Keratinocyte (primary cell): ENCODE data around the gene COG3. TPM values are rescaled to one million over a fixed set of nuclear protein-coding genes. Genes with fewer than 3 reads are reported as not detected.

ENCODE experiments used
- DNase-seq: peaks from one replicate; pipeline ENCODE4 v3.0.0-alpha.2; 2011; ENCODE audit warnings: low read depth, missing footprints, low spot score
- FAIRE-seq: peaks from 2 replicates; lab custom pipeline; 2011; peaks lifted over from hg19 to GRCh38; lab: Jason Lieb, UNC
- H2AFZ ChIP-seq: 2 replicates; pipeline ENCODE4 v1.6.0; 2012; ENCODE audit warnings: low read length, control low read depth, inconsistent platforms; ENCODE audit not compliant: control insufficient read depth
- H3K27ac ChIP-seq: 2 replicates; pipeline ENCODE4 v1.5.1; 2011; ENCODE audit warnings: low read length; ENCODE audit not compliant: control insufficient read depth, insufficient read depth
- H3K27me3 ChIP-seq: 3 replicates; pipeline ENCODE4 v1.6.0; 2011; ENCODE audit warnings: low read length; ENCODE audit not compliant: control insufficient read depth, insufficient read depth; ENCODE audit errors: extremely low read depth
- H3K36me3 ChIP-seq, 2 experiments: 2 replicates in 1 of 2; 3 replicates in 1 of 2; pipeline ENCODE4 v1.5.1; 2011; ENCODE audit warnings: low read length in 2 of 2, mild to moderate bottlenecking in 1 of 2; ENCODE audit not compliant: control insufficient read depth in 2 of 2, insufficient read depth in 2 of 2; ENCODE audit errors: extremely low read depth in 1 of 2
- H3K4me1 ChIP-seq: 3 replicates; pipeline ENCODE4 v1.5.1; 2011; ENCODE audit warnings: low read length; ENCODE audit not compliant: control insufficient read depth, insufficient read depth; ENCODE audit errors: extremely low read depth
- H3K4me2 ChIP-seq: 3 replicates; pipeline ENCODE4 v1.6.0; 2011; ENCODE audit warnings: low read depth, low read length; ENCODE audit not compliant: control insufficient read depth, insufficient read depth; ENCODE audit errors: extremely low read depth
- H3K4me3 ChIP-seq, 3 experiments: fragments of 200-600 bp in 1 of 3; sonication (generic) in 1 of 3; 2 replicates in 2 of 3; 3 replicates in 1 of 3; pipeline ENCODE4 v1.5.1; 2011 to 2016; ENCODE audit warnings: low read length in 3 of 3, mild to moderate bottlenecking in 3 of 3, control low read depth in 2 of 3, inconsistent platforms in 1 of 3, low read depth in 1 of 3, mixed read lengths in 1 of 3, mixed run types in 1 of 3, moderate library complexity in 1 of 3; ENCODE audit not compliant: control insufficient read depth in 2 of 3, insufficient read depth in 2 of 3; ENCODE audit errors: extremely low read depth in 1 of 3
- H3K79me2 ChIP-seq: 2 replicates; pipeline ENCODE4 v1.6.0; 2012; ENCODE audit warnings: low read length; ENCODE audit not compliant: control insufficient read depth, insufficient read depth
- H3K9ac ChIP-seq: 3 replicates; pipeline ENCODE4 v1.6.0; 2011; ENCODE audit warnings: low read length; ENCODE audit not compliant: control insufficient read depth, insufficient read depth; ENCODE audit errors: extremely low read depth
- H3K9me1 ChIP-seq: 3 replicates; pipeline ENCODE4 v1.6.0; 2011; ENCODE audit warnings: low read length; ENCODE audit not compliant: control insufficient read depth, insufficient read depth; ENCODE audit errors: extremely low read depth
- H3K9me3 ChIP-seq: 2 replicates; pipeline ENCODE4 v1.5.1; 2012; ENCODE audit warnings: low read depth, low read length; ENCODE audit not compliant: control insufficient read depth
- H4K20me1 ChIP-seq: 3 replicates; pipeline ENCODE4 v1.6.0; 2011; ENCODE audit warnings: low read length; ENCODE audit not compliant: control insufficient read depth, insufficient read depth; ENCODE audit errors: extremely low read depth
- CTCF ChIP-seq, 3 experiments: IDR thresholded peaks in 1 of 3; conservative IDR thresholded peaks in 1 of 3; optimal IDR thresholded peaks in 1 of 3; 2 replicates in 2 of 3; 3 replicates in 1 of 3; pipeline versions ENCODE3 to v1.5.1; 2011; ENCODE audit warnings: low read length in 3 of 3, mild to moderate bottlenecking in 3 of 3, moderate library complexity in 2 of 3, control low read depth in 1 of 3, inconsistent platforms in 1 of 3; ENCODE audit not compliant: insufficient read depth in 2 of 3; ENCODE audit errors: extremely low read depth in 1 of 3
- EZH2 ChIP-seq: IDR thresholded peaks from one replicate; pipeline ENCODE4 v1.6.1; 2012; ENCODE audit warnings: inconsistent platforms, mild to moderate bottlenecking, low read length, moderate library complexity
- dilution Hi-C: fragments of 300-500 bp; cut with MboI; formaldehyde crosslinking; loops from one replicate; pipeline ENCODE4 v1.7.0; 2020; ENCODE audit warnings: low sequenced_read_pairs; ENCODE audit not compliant: extremely low pct_ligation_motif_present
- polyA plus RNA-seq, 5 experiments: library from polyadenylated mRNA; depleted of rRNA in 3 of 5; stranded (reverse) in 3 of 5; stranded (forward) in 1 of 5; unstranded in 1 of 5; fragments of >200 nt; gene quantifications; 1 replicate in 1 of 5; 2 replicates in 3 of 5; 3 replicates in 1 of 5; pipeline versions ENCODE4 v1.2.1 to v1.2.3, GENCODE V29; 2011 to 2012; ENCODE audit warnings: missing spikeins in 2 of 5, low read depth in 1 of 5, low replicate concordance in 1 of 5

The COG3 gene
- polyA plus RNA-seq, 1 donor (not counting 4 experiments of a cell fraction or from before 2014, with no cell fraction given), result 31.0 TPM

- no peak overlapping the region for H2AFZ ChIP-seq
- no peak overlapping the region for H3K4me2 ChIP-seq
- FAIRE-seq (no peak), DNase-seq (no peak)
- no peak overlapping the region for H3K27ac ChIP-seq
- H3K36me3 ChIP-seq, result no peaks in the 10 kb centered on the region
- no peak overlapping the region for H3K9ac ChIP-seq
- H3K4me3 ChIP-seq, result no peak overlapping the region
- no peaks in the 10 kb centered on the region for H3K79me2 ChIP-seq
- TF ChIP-seq EZH2 (no peak), CTCF (optimal IDR thresholded peaks at IDR 0.05 in 1 of 3, IDR thresholded peaks at IDR 0.05 in 1 of 3, conservative IDR thresholded peaks at IDR 0.05 in 1 of 3; ENCODE audit: extremely low read depth in 1 of 3, insufficient read depth in 2 of 3, low read length in 3 of 3) (no peak)
- H3K9me3 ChIP-seq, result no peaks in the 10 kb centered on the region
- dilution Hi-C loops, result no loop called here
- H3K4me1 ChIP-seq, result no peaks in the 10 kb centered on the region
- H3K27me3 ChIP-seq, result no peaks in the 10 kb centered on the region
- H3K9me1 ChIP-seq, result no peaks in the 10 kb centered on the region
- H4K20me1 ChIP-seq, result no peaks in the 10 kb centered on the region
Measured at GRCh38 chr13:45542391-45542790, 77.7 kb downstream of the COG3 start.

- no peak for FAIRE-seq
- H4K20me1 ChIP-seq, result no peaks in the 10 kb centered on the region
- no peak for TF ChIP-seq CTCF (optimal IDR thresholded peaks at IDR 0.05 in 1 of 3, IDR thresholded peaks at IDR 0.05 in 1 of 3, conservative IDR thresholded peaks at IDR 0.05 in 1 of 3; ENCODE audit: extremely low read depth in 1 of 3, insufficient read depth in 2 of 3, low read length in 3 of 3)
- TF ChIP-seq EZH2, result no peak
- H3K9me3 ChIP-seq, result no peaks in the 10 kb centered on the region
- DNase-seq, result no peak
- no peak overlapping the region for H2AFZ ChIP-seq
- no peaks in the 10 kb centered on the region for H3K79me2 ChIP-seq
- H3K36me3 ChIP-seq, result no peaks in the 10 kb centered on the region
- dilution Hi-C loops, result no loop called here
- no peak overlapping the region for H3K9ac ChIP-seq
- no peaks in the 10 kb centered on the region for H3K4me1 ChIP-seq
- no peak overlapping the region for H3K4me3 ChIP-seq
- H3K27me3 ChIP-seq, result peaks cover under 1% of the 10 kb centered on the region
- H3K4me2 ChIP-seq, result no peak overlapping the region
- H3K27ac ChIP-seq, result no peak overlapping the region
- no peaks in the 10 kb centered on the region for H3K9me1 ChIP-seq
Measured at GRCh38 chr13:45542878-45543277, 78.1 kb downstream of the COG3 start.
